ENCODE data around the gene LTA. TPM values are rescaled to one million over a fixed set of nuclear protein-coding genes. Genes with fewer than 3 reads are reported as not detected.

The LTA gene
- total RNA-seq, 1 experiment from 2014 or later, result not detected

DNA sequence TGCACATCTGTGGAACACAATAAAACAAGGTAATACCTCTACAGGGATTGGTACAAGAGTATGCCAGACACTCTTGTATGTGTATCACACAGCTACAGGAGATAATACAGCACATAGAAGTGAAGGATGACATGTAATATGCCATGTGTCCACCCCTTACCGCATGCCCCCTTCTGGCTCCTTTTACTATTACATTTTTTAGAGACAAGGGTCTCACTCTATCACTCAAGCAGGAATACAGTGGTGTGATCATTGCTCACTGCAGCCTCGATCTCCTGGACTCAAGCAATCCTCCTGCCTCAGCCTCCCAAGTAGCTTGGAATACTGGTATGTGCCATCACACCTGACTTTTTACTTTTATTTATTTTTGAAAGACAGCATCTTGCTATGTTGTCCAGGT is 24.9 kb downstream of the LTA start:
- no peak overlapping the region for H3K27ac Mint-ChIP-seq (ENCODE audit: low read depth, unreplicated experiment)
- BruUV-seq (replicated peaks), result no TSS peak
- DNase-seq (ENCODE audit: unreplicated experiment), result peak; percentile 56

DNA sequence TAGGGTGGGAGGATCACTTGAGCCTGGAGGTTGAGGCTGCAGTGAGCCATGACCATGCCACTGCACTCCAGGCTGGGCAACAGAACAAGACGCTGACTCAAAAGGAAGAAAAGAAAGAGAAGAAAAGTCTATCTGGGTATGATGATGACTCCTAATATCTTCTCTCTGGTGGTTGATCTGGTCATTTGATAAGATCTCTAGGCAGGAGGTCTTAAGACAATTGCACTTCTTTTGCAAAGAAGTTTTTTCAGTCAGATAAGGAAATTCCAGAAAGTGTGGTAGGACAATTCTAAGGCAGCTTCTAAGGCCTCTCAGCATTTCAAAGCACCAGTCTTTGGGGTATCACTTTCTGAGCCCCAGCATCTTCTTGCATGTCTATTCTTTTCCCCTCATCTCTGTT is 35.2 kb downstream of the LTA start:
- H3K4me1 Mint-ChIP-seq (ENCODE audit: insufficient read depth, unreplicated experiment), result no peaks in the 10 kb centered on the region
- no TSS peak for BruUV-seq (replicated peaks)
- TF ChIP-seq, protein P1, sequence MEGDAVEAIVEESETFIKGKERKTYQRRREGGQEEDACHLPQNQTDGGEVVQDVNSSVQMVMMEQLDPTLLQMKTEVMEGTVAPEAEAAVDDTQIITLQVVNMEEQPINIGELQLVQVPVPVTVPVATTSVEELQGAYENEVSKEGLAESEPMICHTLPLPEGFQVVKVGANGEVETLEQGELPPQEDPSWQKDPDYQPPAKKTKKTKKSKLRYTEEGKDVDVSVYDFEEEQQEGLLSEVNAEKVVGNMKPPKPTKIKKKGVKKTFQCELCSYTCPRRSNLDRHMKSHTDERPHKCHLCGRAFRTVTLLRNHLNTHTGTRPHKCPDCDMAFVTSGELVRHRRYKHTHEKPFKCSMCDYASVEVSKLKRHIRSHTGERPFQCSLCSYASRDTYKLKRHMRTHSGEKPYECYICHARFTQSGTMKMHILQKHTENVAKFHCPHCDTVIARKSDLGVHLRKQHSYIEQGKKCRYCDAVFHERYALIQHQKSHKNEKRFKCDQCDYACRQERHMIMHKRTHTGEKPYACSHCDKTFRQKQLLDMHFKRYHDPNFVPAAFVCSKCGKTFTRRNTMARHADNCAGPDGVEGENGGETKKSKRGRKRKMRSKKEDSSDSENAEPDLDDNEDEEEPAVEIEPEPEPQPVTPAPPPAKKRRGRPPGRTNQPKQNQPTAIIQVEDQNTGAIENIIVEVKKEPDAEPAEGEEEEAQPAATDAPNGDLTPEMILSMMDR (IDR thresholded peaks at IDR 0.05; ENCODE audit: unreplicated experiment), result no peak

More for the DNA sequence above, 24.9 kb downstream of the LTA start:
- intact Hi-C loops (cut with micrococcal nuclease), result loop anchor here (5.0 kb wide), 1 partner anchor 200 kb away; no protein-coding TSS in a partner anchor
- POLR2A ChIA-PET, result interaction anchor here (1.1 to 1.5 kb wide), 3 partner anchors 13 to 54 kb away, joined by 3 to 4 read pairs (median 4); no protein-coding TSS in a partner anchor
- CTCF ChIA-PET, result interaction anchor here (0.9 to 10.3 kb wide), 11 partner anchors 15 to 104 kb away, joined by 3 to 215 read pairs (median 4); partner anchors contain the start of genes ATP6V1G2, DDX39B, LST1 and LTB
- Mint-ChIP-seq H3K9me3 (ENCODE audit: unreplicated experiment) (no peaks in the 10 kb centered on the region), H3K36me3 (ENCODE audit: insufficient read depth, unreplicated experiment) (no peaks in the 10 kb centered on the region), H3K27me3 (ENCODE audit: insufficient read depth, unreplicated experiment) (no peaks in the 10 kb centered on the region), H3K4me3 (ENCODE audit: unreplicated experiment) (no peak overlapping the region), H3K4me1 (ENCODE audit: insufficient read depth, unreplicated experiment) (peaks cover 6% of the 10 kb centered on the region)
- TF ChIP-seq, protein P1 (IDR thresholded peaks at IDR 0.05; ENCODE audit: unreplicated experiment), result peak; percentile 28

DNA sequence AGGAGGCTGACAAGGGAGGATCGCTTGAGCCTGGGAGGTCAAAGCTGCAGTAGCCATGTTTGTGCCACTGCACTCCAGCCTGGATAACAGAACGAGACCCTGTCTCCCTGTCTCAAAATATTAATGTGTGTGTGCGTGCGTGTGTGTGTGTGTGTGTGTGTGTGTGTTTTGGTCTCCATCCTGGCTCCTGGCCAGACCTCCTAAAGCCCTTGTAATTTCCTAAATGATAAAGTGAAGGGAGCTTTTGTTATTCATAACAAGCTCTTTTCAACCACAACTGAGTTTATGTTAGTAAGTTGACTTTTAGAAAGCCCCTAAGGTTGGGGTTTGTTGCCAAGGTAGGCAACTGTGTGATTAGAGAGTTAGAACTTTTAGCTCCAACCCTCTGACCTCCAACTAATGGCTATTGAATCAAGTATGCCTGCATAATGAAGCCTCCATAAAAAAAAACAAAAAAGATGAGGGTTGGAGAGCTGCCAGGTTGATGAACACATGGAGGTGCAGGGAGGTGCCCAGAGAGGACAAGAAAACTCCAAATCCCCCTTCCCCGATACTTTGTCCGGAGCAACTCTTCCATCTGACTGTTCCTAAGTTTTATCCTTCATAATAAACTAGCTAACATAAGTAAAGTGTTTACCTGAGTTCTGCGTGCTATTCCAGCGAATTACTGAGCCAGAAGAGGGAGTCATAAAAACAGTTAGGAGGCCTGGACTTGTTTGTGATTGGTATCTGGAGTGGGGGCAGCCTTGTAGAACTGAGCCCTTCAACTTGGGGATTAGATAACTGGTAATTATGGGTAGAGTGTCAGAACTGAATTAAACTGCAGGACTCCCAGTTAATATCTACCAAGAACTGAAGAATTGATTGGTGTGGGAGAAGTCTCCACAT is 37.7 kb downstream of the LTA start:
- ChIA-PET POLR2A (interaction anchor here (0.7 to 1.0 kb wide), 2 partner anchors 31 to 217 kb away, joined by 4 read pairs; no protein-coding TSS in a partner anchor), CTCF (interaction anchor here (0.5 to 1.5 kb wide), 7 partner anchors 11 to 467 kb away, joined by 3 to 18 read pairs (median 3); partner anchors contain the start of gene ATP6V1G2)
- BruUV-seq (replicated peaks), result no TSS peak
- Mint-ChIP-seq H3K4me1 (ENCODE audit: insufficient read depth, unreplicated experiment) (no peaks in the 10 kb centered on the region), H3K36me3 (ENCODE audit: insufficient read depth, unreplicated experiment) (no peaks in the 10 kb centered on the region), H3K9me3 (ENCODE audit: unreplicated experiment) (no peaks in the 10 kb centered on the region), H3K4me3 (ENCODE audit: unreplicated experiment) (no peak overlapping the region), H3K27me3 (ENCODE audit: insufficient read depth, unreplicated experiment) (no peaks in the 10 kb centered on the region), H3K27ac (ENCODE audit: low read depth, unreplicated experiment) (no peak overlapping the region)
- no peak for DNase-seq (ENCODE audit: unreplicated experiment)
- TF ChIP-seq, protein P1 (IDR thresholded peaks at IDR 0.05; ENCODE audit: unreplicated experiment), result no peak
- intact Hi-C loops (cut with micrococcal nuclease), result no loop called here

More for the DNA sequence above, 35.2 kb downstream of the LTA start:
- no peaks in the 10 kb centered on the region for H3K36me3 Mint-ChIP-seq (ENCODE audit: insufficient read depth, unreplicated experiment)
- DNase-seq (ENCODE audit: unreplicated experiment), result no peak
- H3K27ac Mint-ChIP-seq (ENCODE audit: low read depth, unreplicated experiment), result no peak overlapping the region
- intact Hi-C loops (cut with micrococcal nuclease), result no loop called here
- ChIA-PET POLR2A (no interaction called here), CTCF (interaction anchor here (1.5 kb wide), 1 partner anchor 8 kb away, joined by 4 read pairs; no protein-coding TSS in a partner anchor)
- H3K27me3 Mint-ChIP-seq (ENCODE audit: insufficient read depth, unreplicated experiment), result no peaks in the 10 kb centered on the region
- H3K4me3 Mint-ChIP-seq (ENCODE audit: unreplicated experiment), result no peak overlapping the region
- H3K9me3 Mint-ChIP-seq (ENCODE audit: unreplicated experiment), result no peaks in the 10 kb centered on the region

DNA sequence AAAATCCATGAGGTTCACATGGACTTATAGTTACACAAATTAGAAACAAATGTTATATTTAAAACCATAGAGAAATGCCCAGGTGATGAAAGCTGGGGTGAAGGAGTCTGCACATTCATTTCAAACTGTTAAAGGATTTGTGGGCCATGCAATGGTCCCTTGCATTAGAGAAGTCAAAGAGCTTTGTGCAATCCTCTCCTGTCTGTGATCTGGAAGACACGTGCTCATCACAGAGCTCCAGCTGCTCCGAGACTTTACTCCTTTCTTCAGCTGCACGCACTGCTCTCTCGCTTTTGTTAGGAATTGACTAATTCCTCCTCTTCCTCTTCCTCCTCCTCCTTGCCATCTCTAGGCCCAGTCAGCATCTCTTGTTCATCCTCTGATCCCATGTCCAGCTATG is 38.9 kb downstream of the LTA start:
- TF ChIP-seq, protein P1 (IDR thresholded peaks at IDR 0.05; ENCODE audit: unreplicated experiment), result no peak
- no peak overlapping the region for H3K4me3 Mint-ChIP-seq (ENCODE audit: unreplicated experiment)
- no peaks in the 10 kb centered on the region for H3K27me3 Mint-ChIP-seq (ENCODE audit: insufficient read depth, unreplicated experiment)
- CTCF ChIA-PET, result interaction anchor here (0.9 kb wide), 1 partner anchor 12 kb away, joined by 5 read pairs; no protein-coding TSS in a partner anchor
- no peaks in the 10 kb centered on the region for H3K4me1 Mint-ChIP-seq (ENCODE audit: insufficient read depth, unreplicated experiment)
- BruUV-seq (replicated peaks), result no TSS peak
- no peak overlapping the region for H3K27ac Mint-ChIP-seq (ENCODE audit: low read depth, unreplicated experiment)
- POLR2A ChIA-PET, result interaction anchor here (0.6 to 1.2 kb wide), 2 partner anchors 11 to 119 kb away, joined by 3 read pairs; no protein-coding TSS in a partner anchor
- intact Hi-C loops (cut with micrococcal nuclease), result no loop called here
- H3K9me3 Mint-ChIP-seq (ENCODE audit: unreplicated experiment), result no peaks in the 10 kb centered on the region
- no peak for DNase-seq (ENCODE audit: unreplicated experiment)
- H3K36me3 Mint-ChIP-seq (ENCODE audit: insufficient read depth, unreplicated experiment), result no peaks in the 10 kb centered on the region

All from MCF 10A (cell line).